ENCODE measurements around the gene MAP2K4.
"Not testable (repeated sequence)": the region's sequence is repeated elsewhere in the genome, so short reads cannot be mapped to it uniquely, and the experiment has no call there.

MAP2K4 gene

GRCh38 chr17:12020642-12021622 is at the start of gene MAP2K4:
MAP2K4 (plus strand) TSS chr17:12020877; CDS start chr17:12020887, 10 bp downstream.
- peak; percentile 99 for DNase-seq (ENCODE audit: low spot score)

GRCh38 chr17:11972741-11973140 is 47.9 kb upstream of the MAP2K4 start:
- DNase-seq (ENCODE audit: low spot score): not testable (repeated sequence)

- DNase-seq (ENCODE audit: low spot score): no peak
These were observed 40.9 kb upstream of the MAP2K4 start for GRCh38 chr17:11979795-11980194.

GRCh38 chr17:11980813-11981212 is 39.9 kb upstream of the MAP2K4 start:
- no peak for DNase-seq (ENCODE audit: low spot score)

- DNase-seq (ENCODE audit: low spot score): no peak
These were observed 38.8 kb upstream of the MAP2K4 start for GRCh38 chr17:11981862-11982261.

- DNase-seq (ENCODE audit: low spot score): no peak
These were observed 34.3 kb upstream of the MAP2K4 start for GRCh38 chr17:11986179-11986941.

- peak; percentile 28 for DNase-seq (ENCODE audit: low spot score)
These were observed 33.7 kb upstream of the MAP2K4 start for GRCh38 chr17:11986942-11987329.

- DNase-seq (ENCODE audit: low spot score): no peak
These were observed 30.2 kb upstream of the MAP2K4 start for GRCh38 chr17:11990363-11990983.

GRCh38 chr17:11991461-11991860 is 29.2 kb upstream of the MAP2K4 start:
- DNase-seq (ENCODE audit: low spot score): no peak

- no peak for DNase-seq (ENCODE audit: low spot score)
These were observed 23.9 kb upstream of the MAP2K4 start for GRCh38 chr17:11996722-11997146.

- peak; percentile 98 for DNase-seq (ENCODE audit: low spot score)
These were observed 23.3 kb upstream of the MAP2K4 start, which contains the start of gene ZNF18 for GRCh38 chr17:11997147-11997971. ZNF18 (minus strand) TSS chr17:11997475; CDS start chr17:11992829, 4,646 bp downstream.

GRCh38 chr17:11997972-11998233 is 22.8 kb upstream of the MAP2K4 start:
- DNase-seq (ENCODE audit: low spot score): no peak

GRCh38 chr17:11999696-12000095 is 21.0 kb upstream of the MAP2K4 start:
- DNase-seq (ENCODE audit: low spot score): no peak

- no peak for DNase-seq (ENCODE audit: low spot score)
These were observed 13.2 kb upstream of the MAP2K4 start for GRCh38 chr17:12007466-12007865.

- no peak for DNase-seq (ENCODE audit: low spot score)
These were observed 1.0 kb downstream of the MAP2K4 start for GRCh38 chr17:12021623-12022140.

GRCh38 chr17:12022310-12022709 is 1.6 kb downstream of the MAP2K4 start:
- DNase-seq (ENCODE audit: low spot score): no peak

GRCh38 chr17:12024327-12024726 is 3.6 kb downstream of the MAP2K4 start:
- no peak for DNase-seq (ENCODE audit: low spot score)

- DNase-seq (ENCODE audit: low spot score): no peak
These were observed 7.0 kb downstream of the MAP2K4 start for GRCh38 chr17:12027658-12028057.

GRCh38 chr17:12028611-12029010 is 7.9 kb downstream of the MAP2K4 start:
- no peak for DNase-seq (ENCODE audit: low spot score)

GRCh38 chr17:12034538-12034937 is 13.9 kb downstream of the MAP2K4 start:
- no peak for DNase-seq (ENCODE audit: low spot score)

GRCh38 chr17:12035673-12036072 is 15.0 kb downstream of the MAP2K4 start:
- no peak for DNase-seq (ENCODE audit: low spot score)

Measured in iPS-NIHi11 (cell line).